OCI-LY1 (cell line): ENCODE results near the gene GDF15.

Experiments
- EZH2 ChIP-seq: fragments of 200-600 bp; sonication (generic), shearing (Covaris generic); IDR thresholded peaks from 2 replicates; pipeline ENCODE4 v1.8.0; 2017; ENCODE audit warnings: borderline replicate concordance, mixed run types, mild to moderate bottlenecking, antibody characterized with exemption, low read length, moderate library complexity, mixed read lengths
- TF ChIP-seq, protein P1 (sequence below): fragments of 200-600 bp; sonication (generic), shearing (Covaris generic); IDR thresholded peaks from 2 replicates; pipeline ENCODE4 v1.5.1; 2017; ENCODE audit warnings: mild to moderate bottlenecking, antibody characterized with exemption, low read length, moderate library complexity, mixed read lengths

DNA sequence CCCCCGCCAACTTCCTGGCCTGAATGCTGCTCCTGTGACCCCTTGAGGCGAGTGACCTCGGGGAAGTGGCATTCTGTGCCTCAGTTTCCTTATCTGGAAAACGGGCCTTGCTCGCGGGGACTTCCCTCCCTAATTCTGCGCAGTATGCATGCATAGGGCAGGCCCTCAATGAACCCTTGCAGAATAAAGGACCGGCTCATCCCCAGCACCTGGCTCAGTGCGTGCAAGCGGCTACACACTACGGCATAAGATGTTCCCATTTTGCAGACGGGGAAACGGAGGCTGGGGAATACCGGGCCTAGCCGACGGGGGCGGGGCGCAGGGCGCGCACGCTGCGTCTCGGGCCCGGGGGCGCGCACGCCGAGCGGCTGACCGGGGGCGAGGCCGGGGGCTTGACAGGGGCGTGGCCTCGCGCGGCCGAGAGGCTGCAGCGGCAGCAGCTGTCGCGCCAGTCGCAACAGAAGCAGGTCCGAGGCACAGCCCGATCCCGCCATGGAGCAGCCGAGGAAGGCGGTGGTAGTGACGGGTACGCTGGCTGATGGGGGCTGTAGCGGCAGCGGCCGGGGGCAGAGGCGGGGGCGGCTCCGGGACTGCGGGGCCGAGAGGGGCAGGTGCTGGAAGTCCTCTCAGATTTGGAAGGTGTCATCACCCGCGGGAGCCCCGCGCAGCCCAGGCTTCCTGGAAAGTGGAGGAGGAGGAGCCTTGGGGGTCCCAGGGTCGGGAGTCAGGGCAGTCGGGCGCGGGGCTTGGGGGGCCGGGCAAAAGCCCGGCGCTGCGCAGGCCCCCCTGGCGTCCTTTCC is 45.6 kb upstream of the GDF15 start, which contains the start of gene PGPEP1:
- TF ChIP-seq, protein P1, sequence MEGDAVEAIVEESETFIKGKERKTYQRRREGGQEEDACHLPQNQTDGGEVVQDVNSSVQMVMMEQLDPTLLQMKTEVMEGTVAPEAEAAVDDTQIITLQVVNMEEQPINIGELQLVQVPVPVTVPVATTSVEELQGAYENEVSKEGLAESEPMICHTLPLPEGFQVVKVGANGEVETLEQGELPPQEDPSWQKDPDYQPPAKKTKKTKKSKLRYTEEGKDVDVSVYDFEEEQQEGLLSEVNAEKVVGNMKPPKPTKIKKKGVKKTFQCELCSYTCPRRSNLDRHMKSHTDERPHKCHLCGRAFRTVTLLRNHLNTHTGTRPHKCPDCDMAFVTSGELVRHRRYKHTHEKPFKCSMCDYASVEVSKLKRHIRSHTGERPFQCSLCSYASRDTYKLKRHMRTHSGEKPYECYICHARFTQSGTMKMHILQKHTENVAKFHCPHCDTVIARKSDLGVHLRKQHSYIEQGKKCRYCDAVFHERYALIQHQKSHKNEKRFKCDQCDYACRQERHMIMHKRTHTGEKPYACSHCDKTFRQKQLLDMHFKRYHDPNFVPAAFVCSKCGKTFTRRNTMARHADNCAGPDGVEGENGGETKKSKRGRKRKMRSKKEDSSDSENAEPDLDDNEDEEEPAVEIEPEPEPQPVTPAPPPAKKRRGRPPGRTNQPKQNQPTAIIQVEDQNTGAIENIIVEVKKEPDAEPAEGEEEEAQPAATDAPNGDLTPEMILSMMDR: no peak
- TF ChIP-seq EZH2: no peak
